Activated naive CD4-positive, alpha-beta T cell treated with anti-CD3 and anti-CD28 coated beads for 36 hours (primary cell): Measurements from ENCODE around the gene AP3S2. TPM values are rescaled to one million over a fixed set of nuclear protein-coding genes. Genes with fewer than 3 reads are reported as not detected.
"Not testable (repeated sequence)": the region's sequence is repeated elsewhere in the genome, so short reads cannot be mapped to it uniquely, and the experiment has no call there.

Experiments used
- CTCF ChIA-PET: fragments of 350-600 bp; sonication (Branson Sonifier 250); formaldehyde crosslinking; loops from one replicate; lab custom pipeline; 2021; ENCODE audit warnings: antibody characterized with exemption; lab: Charles Lee
- DNase-seq: peaks from one replicate; pipeline ENCODE4 v3.0.0-alpha.2; 2020
- H3K27ac Mint-ChIP-seq: one replicate; pipeline ENCODE4 v1.8.0; 2021; ENCODE audit warnings: mild to moderate bottlenecking, mixed read lengths
- H3K27me3 Mint-ChIP-seq: one replicate; pipeline ENCODE4 v1.8.0; 2021; ENCODE audit warnings: low read depth, mixed read lengths
- H3K36me3 Mint-ChIP-seq: one replicate; pipeline ENCODE4 v1.8.0; 2021; ENCODE audit warnings: low read depth, mixed read lengths
- H3K4me1 Mint-ChIP-seq: one replicate; pipeline ENCODE4 v1.8.0; 2021; ENCODE audit warnings: low read depth, mixed read lengths
- H3K4me3 Mint-ChIP-seq: one replicate; pipeline ENCODE4 v1.8.0; 2021; ENCODE audit warnings: mild to moderate bottlenecking, moderate library complexity, mixed read lengths
- H3K9me3 Mint-ChIP-seq: one replicate; pipeline ENCODE4 v1.8.0; 2021; ENCODE audit warnings: mixed read lengths
- intact Hi-C: fragments of 100-400 bp; cut with micrococcal nuclease; formaldehyde crosslinking; loops from one replicate; pipeline ENCODE4 v1.15.1; 2023
- microRNA-seq: library from miRNA; unstranded; fragments of <30 nt; microRNA quantifications from one replicate; pipeline ENCODE4 v1.2.0, GENCODE V29; 2022; ENCODE audit warnings: borderline microRNAs expressed, borderline replicate concordance
- total RNA-seq, 2 experiments: library from RNA; stranded (reverse); gene quantifications; one replicate each; pipeline ENCODE4 v1.2.3, GENCODE V29; 2021

The AP3S2 gene
- total RNA-seq, 2 experiments from 2014 or later, result 20.2 to 25.2 TPM

DNA sequence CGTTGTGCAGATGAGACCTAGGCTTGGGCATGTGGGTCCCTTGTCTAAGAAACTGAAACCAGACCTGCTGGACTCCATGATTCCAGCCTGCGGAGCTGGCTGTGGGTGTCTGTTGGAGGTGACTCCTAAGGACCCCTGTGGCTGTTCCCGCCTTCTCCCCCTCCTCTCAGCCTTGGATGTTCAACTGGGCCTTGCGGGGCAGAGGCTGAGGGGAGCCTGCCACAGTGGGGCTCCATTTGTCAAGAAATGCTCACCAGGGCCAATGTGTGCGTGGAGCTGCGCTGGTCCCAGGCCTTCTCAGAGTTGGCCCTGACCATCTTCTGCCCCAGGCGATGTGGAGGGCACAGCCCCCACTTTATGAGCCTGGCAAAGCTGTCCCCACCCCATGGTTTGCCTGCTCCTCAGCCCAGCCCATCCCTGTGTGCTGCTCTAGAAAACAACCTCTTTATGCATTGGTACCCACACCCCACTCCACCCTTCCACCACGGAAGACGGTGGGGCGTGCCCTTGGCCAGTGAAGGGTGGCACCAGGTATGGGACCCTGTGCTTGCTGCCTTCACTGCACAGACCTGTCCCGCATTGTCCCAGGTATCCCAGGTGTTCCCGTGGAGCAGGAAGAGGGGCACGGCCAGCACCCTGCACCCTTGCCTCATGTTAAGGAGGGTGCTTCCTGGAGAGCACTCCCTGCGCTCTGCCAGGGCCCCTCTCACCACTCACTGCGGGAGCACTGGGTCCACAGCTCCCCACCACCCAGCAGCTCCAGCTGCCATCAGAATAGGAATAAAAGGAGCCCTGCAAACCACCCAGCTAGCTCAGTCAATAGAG lies 109.7 kb downstream of the AP3S2 start:
- no peak for DNase-seq
- Mint-ChIP-seq H3K4me3 (no peak overlapping the region), H3K4me1 (peaks cover 12% of the 10 kb centered on the region), H3K36me3 (no peaks in the 10 kb centered on the region), H3K9me3 (peaks cover 8% of the 10 kb centered on the region), H3K27me3 (peaks cover 7% of the 10 kb centered on the region), H3K27ac (no peak overlapping the region)
- intact Hi-C loops, result no loop called here
- CTCF ChIA-PET, result interaction anchor here (0.7 kb wide), 2 partner anchors 91 kb away, joined by 3 read pairs; no protein-coding TSS in a partner anchor

DNA sequence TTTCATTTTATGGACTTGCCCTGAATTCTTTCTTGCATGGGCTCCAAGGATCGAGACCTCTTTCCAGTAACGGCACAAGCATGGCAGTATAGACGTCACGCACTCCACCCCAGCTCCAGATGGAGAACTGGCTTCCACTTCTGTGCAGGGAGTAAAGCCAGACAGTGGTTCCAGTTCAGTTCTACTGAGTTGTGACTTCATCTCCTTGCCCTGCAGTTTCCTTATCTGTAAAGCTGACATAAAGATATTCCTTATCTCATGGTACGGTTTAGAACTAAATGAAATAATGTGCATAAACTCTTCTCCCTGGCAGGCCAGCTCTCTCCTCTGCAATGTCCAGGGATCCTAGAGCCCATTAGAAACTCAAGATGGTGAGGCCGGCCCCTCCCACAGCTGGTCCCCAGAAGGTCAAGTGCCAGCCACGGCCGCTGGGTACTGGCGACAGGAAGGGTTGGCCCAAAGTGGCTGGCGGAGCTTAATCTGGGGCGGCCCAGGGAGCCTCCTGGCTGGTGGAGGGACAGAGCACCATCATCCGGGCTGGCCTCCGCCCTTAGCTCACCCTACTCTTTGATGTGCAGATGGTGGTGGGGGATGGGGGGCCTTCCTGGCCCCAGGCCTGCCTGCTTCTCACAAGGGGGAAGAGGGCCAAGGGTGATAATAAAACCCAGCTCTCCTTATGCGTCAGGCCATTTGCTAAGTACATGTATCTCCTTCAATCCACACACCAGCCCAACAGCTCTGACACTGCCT lies 110.5 kb downstream of the AP3S2 start:
- Mint-ChIP-seq H3K4me1 (peaks cover 12% of the 10 kb centered on the region), H3K36me3 (no peaks in the 10 kb centered on the region), H3K9me3 (peaks cover 7% of the 10 kb centered on the region), H3K27ac (no peak overlapping the region), H3K4me3 (no peak overlapping the region), H3K27me3 (peaks cover 7% of the 10 kb centered on the region)
- intact Hi-C loops, result no loop called here
- CTCF ChIA-PET, result interaction anchor here (0.6 to 0.8 kb wide), 3 partner anchors 43 to 92 kb away, joined by 3 to 6 read pairs (median 3); no protein-coding TSS in a partner anchor
- no peak for DNase-seq

DNA sequence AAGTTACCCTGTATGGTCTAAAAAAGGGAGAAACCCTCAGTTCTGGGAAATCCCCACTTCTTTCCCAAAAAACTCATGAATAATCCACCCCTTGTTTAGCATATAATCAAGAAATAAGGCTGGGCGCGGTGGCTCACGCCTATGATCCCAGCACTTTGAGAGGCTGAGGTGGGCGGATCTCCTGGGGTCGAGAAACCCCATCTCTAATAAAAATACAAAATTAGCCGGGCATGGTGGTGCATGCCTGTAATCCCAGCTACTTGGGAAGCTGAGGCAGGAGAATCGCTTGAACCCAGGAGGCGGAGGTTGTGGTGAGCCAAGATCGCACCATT lies 111.2 kb downstream of the AP3S2 start:
- H3K27ac Mint-ChIP-seq, H3K9me3 Mint-ChIP-seq, intact Hi-C loops, H3K36me3 Mint-ChIP-seq, H3K27me3 Mint-ChIP-seq, H3K4me3 Mint-ChIP-seq, DNase-seq: not testable (repeated sequence)
- CTCF ChIA-PET, result interaction anchor here (0.8 kb wide), 1 partner anchor 43 kb away, joined by 6 read pairs; no protein-coding TSS in a partner anchor
- peaks cover 12% of the 10 kb centered on the region for H3K4me1 Mint-ChIP-seq

DNA sequence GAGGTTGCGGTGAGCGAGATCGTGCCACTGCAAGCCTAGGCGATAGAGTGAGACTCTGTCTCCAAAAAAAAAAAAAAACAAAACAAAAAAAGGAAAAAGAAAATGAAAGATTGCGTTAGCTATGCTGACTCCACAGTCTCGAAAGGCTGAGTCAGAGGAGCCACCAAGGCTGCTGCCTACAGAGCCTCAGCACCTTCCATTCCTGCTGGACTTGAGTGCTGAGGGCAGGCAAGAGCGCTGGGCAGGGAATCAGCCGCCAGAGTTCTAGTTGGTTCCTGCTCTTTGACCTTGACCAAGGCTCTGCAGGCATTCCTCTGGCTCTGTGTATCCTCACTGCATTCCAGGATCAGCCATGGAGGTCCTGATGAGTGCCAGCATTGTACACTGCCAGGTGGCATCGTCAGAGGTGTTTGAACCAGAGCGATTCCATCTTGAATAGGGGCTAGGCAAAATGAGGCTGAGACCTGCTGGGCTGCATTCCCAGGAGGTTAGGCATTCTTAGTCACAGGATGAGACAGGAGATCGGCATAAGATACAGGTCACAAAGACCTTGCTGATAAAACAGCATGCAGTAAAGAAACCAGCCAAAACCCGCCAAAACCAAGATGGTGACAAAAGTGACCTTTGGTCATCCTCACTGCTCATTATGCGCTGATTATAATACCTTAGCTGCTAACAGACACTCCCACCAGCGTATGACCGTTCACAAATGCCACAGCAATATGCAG lies 111.7 kb downstream of the AP3S2 start:
- H3K27ac Mint-ChIP-seq, result no peak overlapping the region
- DNase-seq, result no peak
- no peaks in the 10 kb centered on the region for H3K9me3 Mint-ChIP-seq
- no peak overlapping the region for H3K4me3 Mint-ChIP-seq
- H3K4me1 Mint-ChIP-seq, result peaks cover 12% of the 10 kb centered on the region
- intact Hi-C loops, result no loop called here
- no peaks in the 10 kb centered on the region for H3K36me3 Mint-ChIP-seq
- peaks cover 15% of the 10 kb centered on the region for H3K27me3 Mint-ChIP-seq
- CTCF ChIA-PET, result interaction anchor here (0.6 to 1.2 kb wide), 3 partner anchors 42 to 576 kb away, joined by 3 to 6 read pairs (median 3); no protein-coding TSS in a partner anchor

DNA sequence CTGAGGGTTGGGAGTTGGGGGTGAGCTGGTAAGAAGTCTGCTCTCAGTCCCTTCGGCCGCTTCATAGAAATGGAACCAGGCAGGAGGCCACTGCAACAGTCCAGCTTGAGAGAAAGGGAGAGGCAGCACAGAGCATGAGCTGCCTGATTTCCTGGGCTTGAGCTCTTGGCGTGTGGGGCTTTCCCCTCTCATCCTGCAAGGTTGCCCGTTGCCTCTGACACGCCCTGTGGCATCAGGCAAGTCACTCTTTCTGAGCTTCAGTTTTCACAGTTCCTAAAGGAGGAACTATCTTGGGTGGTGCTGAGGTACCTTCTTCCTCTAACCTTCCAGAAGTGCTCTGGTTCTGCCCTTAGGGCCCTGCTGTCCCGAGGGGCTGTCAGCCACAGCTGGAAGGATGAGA lies 112.7 kb downstream of the AP3S2 start:
- peaks cover 16% of the 10 kb centered on the region for H3K27me3 Mint-ChIP-seq
- no peaks in the 10 kb centered on the region for H3K36me3 Mint-ChIP-seq
- intact Hi-C loops, result no loop called here
- H3K4me1 Mint-ChIP-seq, result peaks cover 12% of the 10 kb centered on the region
- H3K4me3 Mint-ChIP-seq, result no peak overlapping the region
- H3K9me3 Mint-ChIP-seq, result no peaks in the 10 kb centered on the region
- peak; percentile 57 for DNase-seq
- CTCF ChIA-PET, result interaction anchor here (0.6 to 1.2 kb wide), 3 partner anchors 20 to 428 kb away, joined by 3 to 11 read pairs (median 3); no protein-coding TSS in a partner anchor
- no peak overlapping the region for H3K27ac Mint-ChIP-seq

DNA sequence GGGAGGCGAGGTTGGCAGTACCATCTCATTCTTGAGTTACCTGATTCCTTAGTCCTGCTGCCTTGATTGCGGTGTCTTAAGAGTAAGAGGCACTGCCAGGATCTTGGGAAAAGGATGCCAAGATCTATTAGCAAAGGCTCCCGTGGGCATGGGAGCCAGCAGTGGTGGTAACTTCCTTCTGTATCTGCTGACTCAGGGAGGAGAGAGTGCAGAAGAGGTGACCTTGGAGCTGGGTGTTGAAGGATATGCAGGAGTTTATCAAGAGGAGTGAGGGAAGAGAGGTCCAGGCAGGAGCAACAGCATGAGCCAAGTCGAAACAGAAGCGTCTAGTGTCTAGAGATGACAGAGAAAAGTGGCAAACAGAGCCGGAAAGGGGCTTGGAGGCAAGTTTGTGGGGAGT lies 113.2 kb downstream of the AP3S2 start:
- no peaks in the 10 kb centered on the region for H3K9me3 Mint-ChIP-seq
- no peak overlapping the region for H3K4me3 Mint-ChIP-seq
- DNase-seq, result no peak
- CTCF ChIA-PET, result interaction anchor here (0.6 to 1.2 kb wide), 3 partner anchors 20 to 428 kb away, joined by 3 to 11 read pairs (median 3); no protein-coding TSS in a partner anchor
- H3K4me1 Mint-ChIP-seq, result peaks cover 12% of the 10 kb centered on the region
- intact Hi-C loops, result no loop called here
- no peak overlapping the region for H3K27ac Mint-ChIP-seq
- H3K27me3 Mint-ChIP-seq, result peaks cover 16% of the 10 kb centered on the region
- H3K36me3 Mint-ChIP-seq, result no peaks in the 10 kb centered on the region

Small RNAs within 50 kb of the gene (microRNA-seq; reads per million reads assigned to microRNA genes)
- gene MIR5009 (not detected), gene MIR5094 (not detected)

Other genes with a start within 250 kb of the AP3S2 start
- 1 to 10 TPM in 1 of 2 experiments, under 1 TPM in 1; 0.94 to 1.1 TPM for gene KIF7, start 238.5 kb downstream of the AP3S2 start, total RNA-seq
- gene PLIN1, start 214.6 kb downstream of the AP3S2 start, total RNA-seq, result under 1 TPM; 0.17 to 0.30 TPM
- gene PEX11A, start 203.2 kb downstream of the AP3S2 start, total RNA-seq, result 1 to 10 TPM; 1.0 to 1.9 TPM
- gene WDR93, start 203.2 kb downstream of the AP3S2 start, total RNA-seq, result not detected
- 1 to 10 TPM; 4.4 to 6.6 TPM for gene MESP1, start 142.7 kb downstream of the AP3S2 start, total RNA-seq
- gene MESP2, start 117.7 kb downstream of the AP3S2 start, total RNA-seq, result not detected
- gene ANPEP, start 79.1 kb downstream of the AP3S2 start, total RNA-seq, result not detected
- not detected for gene ARPIN, start 19.0 kb upstream of the AP3S2 start, total RNA-seq
- 10 to 100 TPM; 17.3 to 19.8 TPM for gene ZNF710, start 107.3 kb upstream of the AP3S2 start, total RNA-seq
- 100 to 1,000 TPM; 225 to 229 TPM for gene IDH2, start 208.5 kb upstream of the AP3S2 start, total RNA-seq